HL-60 (cell line): Measurements from ENCODE around the gene DAPK1.

ENCODE experiments used
- GABPA ChIP-seq: IDR thresholded peaks from 2 replicates; pipeline ENCODE4 v1.6.1; 2012; ENCODE audit warnings: low read depth
- POLR2AphosphoS5 ChIP-seq: IDR thresholded peaks from 2 replicates; pipeline ENCODE4 v1.6.1; 2012; ENCODE audit warnings: low read depth
- SPI1 ChIP-seq: IDR thresholded peaks from 2 replicates; pipeline ENCODE4 v1.6.1; 2012; ENCODE audit warnings: low read depth, mild to moderate bottlenecking, borderline replicate concordance
- TF ChIP-seq, protein P1 (sequence below): IDR thresholded peaks from one replicate; pipeline ENCODE4 v1.5.1; 2011; ENCODE audit warnings: low read length, control low read depth, inconsistent platforms; ENCODE audit not compliant: insufficient read depth
- TF ChIP-seq, protein P2 (sequence below): IDR thresholded peaks from 2 replicates; pipeline ENCODE4 v1.6.1; 2012; ENCODE audit warnings: low read depth; ENCODE audit not compliant: insufficient replicate concordance

DNA sequence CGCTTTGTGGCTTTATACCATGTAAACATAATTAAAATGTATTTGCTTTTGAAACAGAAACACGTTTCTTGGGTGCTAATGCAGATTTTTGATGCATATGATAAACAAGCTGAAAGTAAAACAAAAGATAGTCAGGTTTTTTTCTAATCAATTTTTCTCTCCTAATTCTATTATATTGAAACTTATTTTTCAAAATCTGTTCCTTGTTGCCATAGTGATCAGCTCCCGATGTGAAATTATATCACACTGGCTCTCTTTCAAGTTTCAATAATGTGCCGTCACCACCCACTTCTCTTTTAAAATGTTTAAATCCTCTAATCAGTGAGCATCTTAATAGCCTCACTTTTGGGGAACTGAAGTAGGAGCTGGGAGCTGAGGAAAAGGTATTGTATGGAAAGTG lies 36.4 kb upstream of the DAPK1 start:
- TF ChIP-seq, protein P1, sequence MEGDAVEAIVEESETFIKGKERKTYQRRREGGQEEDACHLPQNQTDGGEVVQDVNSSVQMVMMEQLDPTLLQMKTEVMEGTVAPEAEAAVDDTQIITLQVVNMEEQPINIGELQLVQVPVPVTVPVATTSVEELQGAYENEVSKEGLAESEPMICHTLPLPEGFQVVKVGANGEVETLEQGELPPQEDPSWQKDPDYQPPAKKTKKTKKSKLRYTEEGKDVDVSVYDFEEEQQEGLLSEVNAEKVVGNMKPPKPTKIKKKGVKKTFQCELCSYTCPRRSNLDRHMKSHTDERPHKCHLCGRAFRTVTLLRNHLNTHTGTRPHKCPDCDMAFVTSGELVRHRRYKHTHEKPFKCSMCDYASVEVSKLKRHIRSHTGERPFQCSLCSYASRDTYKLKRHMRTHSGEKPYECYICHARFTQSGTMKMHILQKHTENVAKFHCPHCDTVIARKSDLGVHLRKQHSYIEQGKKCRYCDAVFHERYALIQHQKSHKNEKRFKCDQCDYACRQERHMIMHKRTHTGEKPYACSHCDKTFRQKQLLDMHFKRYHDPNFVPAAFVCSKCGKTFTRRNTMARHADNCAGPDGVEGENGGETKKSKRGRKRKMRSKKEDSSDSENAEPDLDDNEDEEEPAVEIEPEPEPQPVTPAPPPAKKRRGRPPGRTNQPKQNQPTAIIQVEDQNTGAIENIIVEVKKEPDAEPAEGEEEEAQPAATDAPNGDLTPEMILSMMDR = no peak
- TF ChIP-seq POLR2AphosphoS5 = no peak
- TF ChIP-seq, protein P2, sequence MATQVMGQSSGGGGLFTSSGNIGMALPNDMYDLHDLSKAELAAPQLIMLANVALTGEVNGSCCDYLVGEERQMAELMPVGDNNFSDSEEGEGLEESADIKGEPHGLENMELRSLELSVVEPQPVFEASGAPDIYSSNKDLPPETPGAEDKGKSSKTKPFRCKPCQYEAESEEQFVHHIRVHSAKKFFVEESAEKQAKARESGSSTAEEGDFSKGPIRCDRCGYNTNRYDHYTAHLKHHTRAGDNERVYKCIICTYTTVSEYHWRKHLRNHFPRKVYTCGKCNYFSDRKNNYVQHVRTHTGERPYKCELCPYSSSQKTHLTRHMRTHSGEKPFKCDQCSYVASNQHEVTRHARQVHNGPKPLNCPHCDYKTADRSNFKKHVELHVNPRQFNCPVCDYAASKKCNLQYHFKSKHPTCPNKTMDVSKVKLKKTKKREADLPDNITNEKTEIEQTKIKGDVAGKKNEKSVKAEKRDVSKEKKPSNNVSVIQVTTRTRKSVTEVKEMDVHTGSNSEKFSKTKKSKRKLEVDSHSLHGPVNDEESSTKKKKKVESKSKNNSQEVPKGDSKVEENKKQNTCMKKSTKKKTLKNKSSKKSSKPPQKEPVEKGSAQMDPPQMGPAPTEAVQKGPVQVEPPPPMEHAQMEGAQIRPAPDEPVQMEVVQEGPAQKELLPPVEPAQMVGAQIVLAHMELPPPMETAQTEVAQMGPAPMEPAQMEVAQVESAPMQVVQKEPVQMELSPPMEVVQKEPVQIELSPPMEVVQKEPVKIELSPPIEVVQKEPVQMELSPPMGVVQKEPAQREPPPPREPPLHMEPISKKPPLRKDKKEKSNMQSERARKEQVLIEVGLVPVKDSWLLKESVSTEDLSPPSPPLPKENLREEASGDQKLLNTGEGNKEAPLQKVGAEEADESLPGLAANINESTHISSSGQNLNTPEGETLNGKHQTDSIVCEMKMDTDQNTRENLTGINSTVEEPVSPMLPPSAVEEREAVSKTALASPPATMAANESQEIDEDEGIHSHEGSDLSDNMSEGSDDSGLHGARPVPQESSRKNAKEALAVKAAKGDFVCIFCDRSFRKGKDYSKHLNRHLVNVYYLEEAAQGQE = no peak
- TF ChIP-seq SPI1 = no peak
- no peak for TF ChIP-seq GABPA
